ENCODE results near the gene CD8B.

Gene CD8B

GRCh38 chr2:86774862-86775261 lies 86.8 kb downstream of the CD8B start:
- DNase-seq (ENCODE audit: low read depth in 2 of 2): no peak

GRCh38 chr2:86772611-86773010 lies 89.1 kb downstream of the CD8B start:
- no peak for DNase-seq (ENCODE audit: low read depth in 2 of 2)

GRCh38 chr2:86770816-86771301 lies 90.8 kb downstream of the CD8B start:
- no peak for DNase-seq (ENCODE audit: low read depth in 2 of 2)

- DNase-seq (ENCODE audit: low read depth in 2 of 2): no peak
These were observed 91.8 kb downstream of the CD8B start for GRCh38 chr2:86769838-86770237.

- DNase-seq (ENCODE audit: low read depth in 2 of 2): no peak
These were observed 93.3 kb downstream of the CD8B start for GRCh38 chr2:86768189-86768949.

Data from stimulated activated CD4-positive, alpha-beta T cell treated with anti-CD3 and anti-CD28 coated beads, Interleukin-15, amount 100 ng/mL, for 48 hours (primary cell).